NCI-H2227 (cell line): ENCODE results near the gene PROSER2.
"Not testable (repeated sequence)": the region's sequence is repeated elsewhere in the genome, so short reads cannot be mapped to it uniquely, and the experiment has no call there.

Source experiments
- DNase-seq: peaks from one replicate; lab custom pipeline; 2025; ENCODE audit not compliant: unreplicated experiment; lab: John Stamatoyannopoulos, UW

Gene PROSER2

GRCh38 chr10:11835061-11835460 lies 11.9 kb downstream of the PROSER2 start:
- no peak for DNase-seq

GRCh38 chr10:11835704-11836103 lies 12.5 kb downstream of the PROSER2 start:
- DNase-seq = no peak

GRCh38 chr10:11837372-11838161 lies 14.4 kb downstream of the PROSER2 start:
- DNase-seq = no peak

- DNase-seq = no peak
Observed at GRCh38 chr10:11838298-11838852, 15.2 kb downstream of the PROSER2 start.

GRCh38 chr10:11841375-11841774 lies 18.2 kb downstream of the PROSER2 start:
- no peak for DNase-seq

- no peak for DNase-seq
Observed at GRCh38 chr10:11842411-11842810, 19.3 kb downstream of the PROSER2 start.

- no peak for DNase-seq
Observed at GRCh38 chr10:11845113-11845512, 22.0 kb downstream of the PROSER2 start.

- DNase-seq = no peak
Observed at GRCh38 chr10:11846542-11846941, 23.4 kb downstream of the PROSER2 start.

- DNase-seq = no peak
Observed at GRCh38 chr10:11849277-11849676, 26.1 kb downstream of the PROSER2 start.

- no peak for DNase-seq
Observed at GRCh38 chr10:11849911-11850310, 26.8 kb downstream of the PROSER2 start.

- DNase-seq = no peak
Observed at GRCh38 chr10:11851910-11852309, 28.8 kb downstream of the PROSER2 start.

- not testable (repeated sequence) for DNase-seq
Observed at GRCh38 chr10:11852637-11853036, 29.5 kb downstream of the PROSER2 start.

- DNase-seq = no peak
Observed at GRCh38 chr10:11853468-11853867, 30.3 kb downstream of the PROSER2 start.

- DNase-seq = no peak
Observed at GRCh38 chr10:11854301-11854700, 31.1 kb downstream of the PROSER2 start.

GRCh38 chr10:11856089-11856488 lies 32.9 kb downstream of the PROSER2 start:
- no peak for DNase-seq

GRCh38 chr10:11856678-11857077 lies 33.5 kb downstream of the PROSER2 start:
- no peak for DNase-seq

- no peak for DNase-seq
Observed at GRCh38 chr10:11858093-11858492, 34.9 kb downstream of the PROSER2 start.

- DNase-seq = no peak
Observed at GRCh38 chr10:11861341-11861740, 38.2 kb downstream of the PROSER2 start.

- no peak for DNase-seq
Observed at GRCh38 chr10:11861811-11862428, 38.8 kb downstream of the PROSER2 start.

GRCh38 chr10:11863353-11864109 lies 40.4 kb downstream of the PROSER2 start:
- DNase-seq = no peak

- DNase-seq = no peak
Observed at GRCh38 chr10:11864727-11865126, 41.6 kb downstream of the PROSER2 start.

- no peak for DNase-seq
Observed at GRCh38 chr10:11865561-11865960, 42.4 kb downstream of the PROSER2 start.
